ENCODE results near the gene SALL4.
"Not testable (repeated sequence)": the region's sequence is repeated elsewhere in the genome, so short reads cannot be mapped to it uniquely, and the experiment has no call there.

GRCh38 chr20:51765381-51765780, 36.9 kb downstream of the SALL4 start:
- not testable (repeated sequence) for TF ChIP-seq CTCF (IDR thresholded peaks at IDR 0.05); POLR2A (IDR thresholded peaks at IDR 0.05); POLR2AphosphoS5 (IDR thresholded peaks at IDR 0.05; ENCODE audit: insufficient read depth in 1 of 2, low read depth in 1 of 2)

Data from vagina (tissue), 2 donors.